Fibroblast of lung (primary cell): ENCODE data around the gene PCGF1. TPM values are rescaled to one million over a fixed set of nuclear protein-coding genes. Genes with fewer than 3 reads are reported as not detected.

Experiments
- DNase-seq, 2 donors: peaks; one replicate each; pipeline versions ENCODE4 v3.0.0 to v3.0.0-alpha.2; 2010; ENCODE audit warnings: low read depth in 2 of 2
- H2AFZ ChIP-seq: 2 replicates; pipeline ENCODE4 v1.5.1; 2012; ENCODE audit warnings: low read length, control low read depth, inconsistent platforms
- H3K27ac ChIP-seq: 2 replicates; pipeline ENCODE4 v1.5.1; 2011; ENCODE audit warnings: low read length, control low read depth; ENCODE audit not compliant: insufficient read depth
- H3K27me3 ChIP-seq: 2 replicates; pipeline ENCODE4 v1.5.1; 2011; ENCODE audit warnings: mild to moderate bottlenecking, low read length; ENCODE audit not compliant: control insufficient read depth, insufficient read depth
- H3K36me3 ChIP-seq: 2 replicates; pipeline ENCODE4 v1.5.1; 2011; ENCODE audit warnings: low read length; ENCODE audit not compliant: control insufficient read depth, insufficient read depth
- H3K4me1 ChIP-seq: 2 replicates; pipeline ENCODE4 v1.5.1; 2011; ENCODE audit warnings: low read length; ENCODE audit not compliant: control insufficient read depth, insufficient read depth; ENCODE audit errors: extremely low read depth
- H3K4me2 ChIP-seq: 2 replicates; pipeline ENCODE4 v1.5.1; 2011; ENCODE audit warnings: low read length, control low read depth; ENCODE audit not compliant: insufficient read depth; ENCODE audit errors: extremely low read depth
- H3K4me3 ChIP-seq, 4 experiments: fragments of 200-600 bp in 1 of 4; sonication (generic) in 1 of 4; replicated peaks in 1 of 4; 2 replicates each; pipeline ENCODE4 v1.5.1; 2011 to 2016; ENCODE audit warnings: low read length in 4 of 4, low read depth in 3 of 4, mild to moderate bottlenecking in 3 of 4, control low read depth in 2 of 4, inconsistent platforms in 1 of 4, mixed read lengths in 1 of 4; ENCODE audit not compliant: insufficient read depth in 1 of 4; ENCODE audit errors: control extremely low read depth in 1 of 4
- H3K79me2 ChIP-seq: 2 replicates; pipeline ENCODE4 v1.5.1; 2012; ENCODE audit warnings: mild to moderate bottlenecking, low read length, inconsistent platforms; ENCODE audit not compliant: control insufficient read depth, insufficient read depth
- H3K9ac ChIP-seq: 2 replicates; pipeline ENCODE4 v1.5.1; 2011; ENCODE audit warnings: mild to moderate bottlenecking, low read length, control low read depth; ENCODE audit not compliant: insufficient read depth
- H3K9me3 ChIP-seq: 2 replicates; pipeline ENCODE4 v1.5.1; 2012; ENCODE audit warnings: low read depth, low read length; ENCODE audit not compliant: control insufficient read depth, insufficient read depth
- H4K20me1 ChIP-seq: 2 replicates; pipeline ENCODE4 v1.5.1; 2011; ENCODE audit warnings: low read length; ENCODE audit not compliant: control insufficient read depth, insufficient read depth; ENCODE audit errors: extremely low read depth
- EZH2 ChIP-seq: IDR thresholded peaks from 2 replicates; pipeline ENCODE4 v1.5.1; 2012; ENCODE audit warnings: low read length, control low read depth, mild to moderate bottlenecking; ENCODE audit errors: missing control alignments
- polyA plus RNA-seq, 2 donors: library from polyadenylated mRNA; depleted of rRNA in 1 of 2; stranded (reverse) in 1 of 2; unstranded in 1 of 2; fragments of >200 nt; gene quantifications; 2 replicates each; pipeline ENCODE4 v1.2.1, GENCODE V29; 2011 to 2012; ENCODE audit warnings: missing spikeins in 1 of 2
- total RNA-seq: library from RNA; depleted of rRNA; stranded (reverse); fragments of >200 nt; gene quantifications from 2 replicates; pipeline ENCODE4 v1.2.1, GENCODE V29; 2014
- TF ChIP-seq, protein P1 (sequence below), 2 donors: IDR thresholded peaks in 1 of 2; conservative IDR thresholded peaks in 1 of 2; 1 replicate in 1 of 2; 2 replicates in 1 of 2; pipeline ENCODE4 v1.5.1; 2011 to 2012; ENCODE audit warnings: low read length in 2 of 2, control low read depth in 1 of 2, inconsistent platforms in 1 of 2, low read depth in 1 of 2, mild to moderate bottlenecking in 1 of 2

The PCGF1 gene
- total and polyA plus RNA-seq, 2 donors (not counting 1 experiment from before 2014, with no cell fraction given): 23.8 to 35.5 TPM

DNA sequence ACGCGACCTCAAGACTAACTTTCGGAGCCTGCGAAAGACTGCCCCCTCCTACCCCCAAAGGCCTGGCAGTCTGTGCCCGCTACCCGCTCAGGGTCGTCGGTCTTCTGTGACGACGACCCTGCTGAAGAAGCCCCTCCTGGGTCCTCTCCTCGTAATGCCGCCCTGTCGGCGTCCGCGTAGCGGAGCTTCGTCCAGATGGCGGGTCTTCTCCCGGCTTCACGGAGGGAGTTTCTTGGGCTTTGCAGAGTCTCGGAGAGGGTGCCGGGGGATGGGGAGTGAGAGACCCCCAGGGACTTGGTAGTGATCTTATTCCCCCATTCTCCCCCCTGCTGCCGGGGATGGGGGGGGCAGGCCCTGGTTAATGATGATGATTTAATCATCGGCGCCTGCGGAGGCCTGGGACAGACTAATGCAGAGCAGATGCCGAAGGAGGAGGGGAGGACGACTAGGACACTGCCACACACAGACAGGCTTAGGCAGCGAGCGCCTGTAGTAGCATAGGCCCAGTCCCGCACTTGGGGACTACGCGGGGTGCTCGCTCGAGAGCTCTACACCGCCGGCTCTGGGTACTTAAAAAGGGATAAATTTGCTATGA, 528 bp upstream of the PCGF1 start:
- Histone ChIP-seq H4K20me1 (no peaks in the 10 kb centered on the region), H3K4me1 (peaks cover 10% of the 10 kb centered on the region), H3K79me2 (peaks cover 15% of the 10 kb centered on the region), H3K4me3 (peak overlapping the region; percentile 64 to 88 (median 80)), H3K4me2 (peak overlapping the region; percentile 73), H3K36me3 (peaks cover 4% of the 10 kb centered on the region), H3K27me3 (peaks cover 21% of the 10 kb centered on the region), H3K27ac (peak overlapping the region; percentile 99), H2AFZ (peak overlapping the region; percentile 54), H3K9me3 (no peaks in the 10 kb centered on the region), H3K9ac (peak overlapping the region; percentile 48)
- TF ChIP-seq, protein P1, sequence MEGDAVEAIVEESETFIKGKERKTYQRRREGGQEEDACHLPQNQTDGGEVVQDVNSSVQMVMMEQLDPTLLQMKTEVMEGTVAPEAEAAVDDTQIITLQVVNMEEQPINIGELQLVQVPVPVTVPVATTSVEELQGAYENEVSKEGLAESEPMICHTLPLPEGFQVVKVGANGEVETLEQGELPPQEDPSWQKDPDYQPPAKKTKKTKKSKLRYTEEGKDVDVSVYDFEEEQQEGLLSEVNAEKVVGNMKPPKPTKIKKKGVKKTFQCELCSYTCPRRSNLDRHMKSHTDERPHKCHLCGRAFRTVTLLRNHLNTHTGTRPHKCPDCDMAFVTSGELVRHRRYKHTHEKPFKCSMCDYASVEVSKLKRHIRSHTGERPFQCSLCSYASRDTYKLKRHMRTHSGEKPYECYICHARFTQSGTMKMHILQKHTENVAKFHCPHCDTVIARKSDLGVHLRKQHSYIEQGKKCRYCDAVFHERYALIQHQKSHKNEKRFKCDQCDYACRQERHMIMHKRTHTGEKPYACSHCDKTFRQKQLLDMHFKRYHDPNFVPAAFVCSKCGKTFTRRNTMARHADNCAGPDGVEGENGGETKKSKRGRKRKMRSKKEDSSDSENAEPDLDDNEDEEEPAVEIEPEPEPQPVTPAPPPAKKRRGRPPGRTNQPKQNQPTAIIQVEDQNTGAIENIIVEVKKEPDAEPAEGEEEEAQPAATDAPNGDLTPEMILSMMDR (conservative IDR thresholded peaks at IDR 0.05 in 1 of 2, IDR thresholded peaks at IDR 0.05 in 1 of 2; ENCODE audit: low read depth in 1 of 2, low read length in 2 of 2): no peak
- TF ChIP-seq EZH2: no peak
- DNase-seq: peak in 1 of 2 donors; percentile 43

DNA sequence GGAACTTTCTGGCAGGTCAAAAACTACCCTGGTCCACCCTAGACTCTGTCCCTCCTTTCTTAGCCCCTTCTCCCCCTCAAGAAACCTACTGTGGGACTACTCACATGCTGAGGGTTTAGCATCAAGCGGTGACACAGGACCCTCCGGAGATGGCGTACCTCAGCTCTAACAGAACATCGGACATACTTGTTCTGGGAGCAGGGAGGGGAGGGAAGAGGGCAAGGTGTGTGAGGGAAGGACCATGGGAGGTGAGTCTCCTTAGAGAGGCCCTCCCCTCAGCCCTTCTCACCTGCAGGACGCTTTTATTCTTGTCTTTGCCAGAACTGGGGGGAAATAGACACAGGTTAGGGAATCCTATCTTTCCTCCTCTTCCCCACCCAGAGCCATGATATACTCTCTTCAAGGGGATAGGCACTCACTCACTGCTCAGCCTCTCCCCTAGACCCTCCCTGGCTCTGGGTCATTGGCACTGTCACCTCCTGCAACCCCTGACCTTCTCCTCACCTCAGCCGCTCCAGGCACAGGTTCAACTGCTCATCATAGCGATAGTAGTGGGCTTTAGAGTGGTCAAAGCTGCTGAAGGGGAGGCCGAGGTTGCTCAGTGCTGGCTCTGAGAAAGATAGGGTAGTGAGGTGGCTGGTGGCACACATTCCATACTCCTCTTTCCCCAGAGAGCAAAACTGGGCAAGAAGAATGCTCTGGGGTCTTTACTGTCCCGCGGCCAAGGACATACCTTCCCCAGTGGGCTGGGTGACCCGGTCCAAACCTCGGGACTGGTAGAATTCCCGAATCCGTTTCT, 1.8 kb downstream of the PCGF1 start:
- no peak for TF ChIP-seq EZH2
- TF ChIP-seq, protein P1 (conservative IDR thresholded peaks at IDR 0.05 in 1 of 2, IDR thresholded peaks at IDR 0.05 in 1 of 2; ENCODE audit: low read depth in 1 of 2, low read length in 2 of 2): no peak
- Histone ChIP-seq H4K20me1 (no peaks in the 10 kb centered on the region), H3K9me3 (no peaks in the 10 kb centered on the region), H3K4me1 (peaks cover 10% of the 10 kb centered on the region), H3K4me3 (peak overlapping the region in 2 of 4 experiments; percentile 19 to 47), H3K9ac (no peak overlapping the region), H2AFZ (no peak overlapping the region), H3K36me3 (peaks cover 4% of the 10 kb centered on the region), H3K4me2 (peak overlapping the region; percentile 44), H3K27ac (no peak overlapping the region), H3K79me2 (peaks cover 15% of the 10 kb centered on the region), H3K27me3 (peaks cover 3% of the 10 kb centered on the region)
- DNase-seq: no peak

DNA sequence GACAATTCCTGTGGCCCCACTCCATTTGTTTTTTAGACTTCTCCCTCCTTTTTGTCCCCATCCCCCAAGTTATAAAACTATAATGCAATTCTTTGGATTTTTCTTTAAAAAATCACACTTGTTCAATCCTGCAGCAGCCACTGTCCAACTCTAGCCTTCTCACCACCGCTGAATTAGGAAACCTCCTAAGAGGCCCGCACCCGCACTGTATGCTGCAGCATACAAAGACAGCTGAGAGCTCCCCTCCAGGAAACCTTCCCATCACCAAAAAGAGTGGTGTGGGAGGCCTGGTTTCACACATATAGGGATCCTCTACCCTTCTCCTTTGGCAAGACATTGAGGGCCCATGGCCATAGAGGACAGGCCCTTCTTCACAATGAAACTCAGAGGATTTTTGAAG, 2.9 kb downstream of the PCGF1 start:
- no peak overlapping the region for H3K9ac ChIP-seq
- H3K9me3 ChIP-seq: no peaks in the 10 kb centered on the region
- no peak overlapping the region for H2AFZ ChIP-seq
- no peak overlapping the region for H3K27ac ChIP-seq
- H4K20me1 ChIP-seq: no peaks in the 10 kb centered on the region
- H3K27me3 ChIP-seq: no peaks in the 10 kb centered on the region
- peaks cover 15% of the 10 kb centered on the region for H3K79me2 ChIP-seq
- H3K36me3 ChIP-seq: peaks cover 4% of the 10 kb centered on the region
- peak overlapping the region in 1 of 4 experiments; percentile 45 for H3K4me3 ChIP-seq
- DNase-seq: no peak
- peaks cover 10% of the 10 kb centered on the region for H3K4me1 ChIP-seq
- no peak overlapping the region for H3K4me2 ChIP-seq
- TF ChIP-seq, protein P1 (conservative IDR thresholded peaks at IDR 0.05 in 1 of 2, IDR thresholded peaks at IDR 0.05 in 1 of 2; ENCODE audit: low read depth in 1 of 2, low read length in 2 of 2): no peak
- no peak for TF ChIP-seq EZH2
